H1 (cell line): ENCODE data around the gene RPSA. TPM values are rescaled to one million over a fixed set of nuclear protein-coding genes. Genes with fewer than 3 reads are reported as not detected.

Source experiments
- CTCF ChIA-PET: fragments of 300-600 bp; sonication (Branson Sonifier 250); formaldehyde crosslinking; loops from one replicate; lab custom pipeline; 2021; ENCODE audit not compliant: partially characterized antibody; lab: Charles Lee
- POLR2A ChIA-PET: fragments of 300-600 bp; sonication (Branson Sonifier 250); formaldehyde crosslinking; loops from one replicate; lab custom pipeline; 2021; ENCODE audit warnings: inconsistent platforms; ENCODE audit not compliant: partially characterized antibody; lab: Charles Lee
- DNase-seq, 2 experiments: peaks; one replicate each; pipeline versions ENCODE4 v3.0.0 to v3.0.0-alpha.2; 2010 to 2022; ENCODE audit warnings: low spot score in 2 of 2, low read depth in 1 of 2, mixed read lengths in 1 of 2
- FAIRE-seq: peaks from 2 replicates; lab custom pipeline; 2011; peaks lifted over from hg19 to GRCh38; lab: Jason Lieb, UNC
- H2AFZ ChIP-seq: 2 replicates; pipeline ENCODE4 v1.8.1; 2012; ENCODE audit warnings: low read length, inconsistent platforms
- H2AK5ac ChIP-seq: 2 replicates; pipeline ENCODE4 v1.6.1; 2013; ENCODE audit warnings: low read depth, low read length
- H2BK120ac ChIP-seq: replicated peaks from 2 replicates; pipeline ENCODE3; 2013; ENCODE audit warnings: low read depth, low read length, inconsistent platforms
- H2BK12ac ChIP-seq: 2 replicates; pipeline ENCODE4 v1.6.1; 2013; ENCODE audit warnings: low read depth, low read length
- H2BK15ac ChIP-seq: 2 replicates; pipeline ENCODE4 v1.6.1; 2013; ENCODE audit warnings: low read length
- H2BK20ac ChIP-seq: 2 replicates; pipeline ENCODE4 v1.6.1; 2013; ENCODE audit warnings: low read length
- H2BK5ac ChIP-seq: 2 replicates; pipeline ENCODE4 v1.6.1; 2013; ENCODE audit warnings: low read depth, low read length
- H3K14ac ChIP-seq: 2 replicates; pipeline ENCODE4 v1.6.1; 2013; ENCODE audit warnings: inconsistent platforms; ENCODE audit not compliant: insufficient read length
- H3K18ac ChIP-seq: 2 replicates; pipeline ENCODE4 v1.6.1; 2013; ENCODE audit warnings: low read length; ENCODE audit errors: extremely low read depth
- H3K23ac ChIP-seq: 2 replicates; pipeline ENCODE4 v1.6.1; 2013; ENCODE audit warnings: inconsistent platforms; ENCODE audit not compliant: insufficient read length
- H3K23me2 ChIP-seq: 2 replicates; pipeline ENCODE4 v1.6.1; 2013; ENCODE audit warnings: low read depth, low read length
- H3K27ac ChIP-seq: 2 replicates; pipeline ENCODE4 v1.6.1; 2011; ENCODE audit warnings: low read depth, low read length, inconsistent platforms
- H3K27me3 ChIP-seq, 4 experiments: replicated peaks in 1 of 4; 1 replicate in 1 of 4; 2 replicates in 3 of 4; pipeline versions ENCODE4 v1.6.1 to v1.8.1; 2011 to 2013; ENCODE audit warnings: low read length in 3 of 4, mild to moderate bottlenecking in 3 of 4, inconsistent platforms in 2 of 4, mixed read lengths in 2 of 4, moderate library complexity in 1 of 4; ENCODE audit not compliant: control insufficient read depth in 3 of 4, insufficient read depth in 3 of 4; ENCODE audit errors: extremely low read depth in 1 of 4
- H3K36me3 ChIP-seq, 4 experiments: 2 replicates each; pipeline versions ENCODE4 v1.6.1 to v1.8.1; 2011 to 2013; ENCODE audit warnings: mild to moderate bottlenecking in 4 of 4, low read length in 3 of 4, moderate library complexity in 2 of 4, control low read depth in 1 of 4, inconsistent platforms in 1 of 4; ENCODE audit not compliant: insufficient read depth in 4 of 4, control insufficient read depth in 2 of 4
- H3K4ac ChIP-seq: replicated peaks from 2 replicates; pipeline ENCODE3; 2013; ENCODE audit warnings: low read length, low read depth, mixed read lengths, inconsistent platforms; ENCODE audit not compliant: insufficient read length
- H3K4me1 ChIP-seq, 4 experiments: replicated peaks in 1 of 4; 1 replicate in 1 of 4; 2 replicates in 3 of 4; pipeline versions ENCODE4 v1.6.1 to v1.8.1; 2011 to 2013; ENCODE audit warnings: low read length in 3 of 4, inconsistent platforms in 2 of 4, mixed read lengths in 1 of 4; ENCODE audit not compliant: insufficient read depth in 4 of 4, control insufficient read depth in 3 of 4
- H3K4me2 ChIP-seq, 2 experiments: 2 replicates each; pipeline versions ENCODE4 v1.6.1 to v1.8.1; 2011 to 2013; ENCODE audit warnings: low read depth in 2 of 2, low read length in 2 of 2, control low read depth in 1 of 2, inconsistent platforms in 1 of 2, mild to moderate bottlenecking in 1 of 2; ENCODE audit not compliant: insufficient read depth in 1 of 2
- H3K4me3 ChIP-seq, 4 experiments: fragments of 200-600, 300-600 bp in 1 of 4; sonication (generic), shearing (Covaris generic), sonication (Bioruptor Twin) in 1 of 4; 2 replicates each; pipeline versions ENCODE4 v1.5.1 to v1.8.1; 2011 to 2016; ENCODE audit warnings: low read length in 4 of 4, low read depth in 3 of 4, control low read depth in 2 of 4, inconsistent platforms in 2 of 4, mild to moderate bottlenecking in 2 of 4, mixed read lengths in 1 of 4, moderate library complexity in 1 of 4; ENCODE audit not compliant: insufficient read depth in 2 of 4; ENCODE audit errors: extremely low read depth in 1 of 4
- H3K56ac ChIP-seq: replicated peaks from 2 replicates; pipeline ENCODE3; 2013; ENCODE audit warnings: low read depth, mild to moderate bottlenecking, mixed read lengths, low read length, inconsistent platforms; ENCODE audit not compliant: insufficient read length
- H3K79me1 ChIP-seq: 2 replicates; pipeline ENCODE4 v1.6.1; 2013; ENCODE audit warnings: low read depth, low read length, control low read depth
- H3K79me2 ChIP-seq, 2 experiments: 2 replicates each; pipeline versions ENCODE4 v1.6.1 to v1.8.1; 2012 to 2013; ENCODE audit warnings: low read length in 2 of 2, mild to moderate bottlenecking in 2 of 2, inconsistent platforms in 1 of 2; ENCODE audit not compliant: insufficient read depth in 2 of 2, control insufficient read depth in 1 of 2
- H3K9ac ChIP-seq, 4 experiments: replicated peaks in 1 of 4; 1 replicate in 1 of 4; 2 replicates in 3 of 4; pipeline versions ENCODE4 v1.6.1 to v1.8.1; 2011 to 2013; ENCODE audit warnings: low read depth in 3 of 4, low read length in 3 of 4, control low read depth in 2 of 4, mild to moderate bottlenecking in 2 of 4, moderate library complexity in 2 of 4, inconsistent platforms in 1 of 4; ENCODE audit errors: extremely low read depth in 1 of 4
- H3K9me3 ChIP-seq, 2 experiments: 2 replicates each; pipeline versions ENCODE4 v1.6.1 to v1.8.1; 2012 to 2013; ENCODE audit warnings: mild to moderate bottlenecking in 2 of 2, moderate library complexity in 2 of 2, control low read depth in 1 of 2, inconsistent platforms in 1 of 2, low read depth in 1 of 2, low read length in 1 of 2, mixed read lengths in 1 of 2; ENCODE audit not compliant: insufficient read depth in 2 of 2
- H4K20me1 ChIP-seq, 2 experiments: replicated peaks in 1 of 2; 2 replicates each; pipeline versions ENCODE3 to v1.8.1; 2011 to 2013; ENCODE audit warnings: inconsistent platforms in 2 of 2, low read length in 2 of 2, mild to moderate bottlenecking in 1 of 2; ENCODE audit not compliant: insufficient read depth in 2 of 2, control insufficient read depth in 1 of 2
- H4K5ac ChIP-seq: 2 replicates; pipeline ENCODE4 v1.6.1; 2013; ENCODE audit warnings: low read length, low read depth, mixed read lengths, inconsistent platforms; ENCODE audit not compliant: insufficient read length
- H4K8ac ChIP-seq: 2 replicates; pipeline ENCODE4 v1.8.0; 2013; ENCODE audit warnings: mild to moderate bottlenecking, moderate library complexity, low read length, inconsistent platforms; ENCODE audit not compliant: insufficient read depth; ENCODE audit errors: extremely low read depth
- H4K91ac ChIP-seq: replicated peaks from 2 replicates; pipeline ENCODE3; 2013; ENCODE audit warnings: low read length, mixed read lengths, inconsistent platforms; ENCODE audit not compliant: insufficient read length
- CBX8 ChIP-seq: fragments of 300-800, 300-1000 bp; sonication (generic); IDR thresholded peaks from 2 replicates; pipeline ENCODE4 v1.7.1; 2016; ENCODE audit warnings: low read depth, low read length, borderline replicate concordance
- RAD21 ChIP-seq, 2 experiments: IDR thresholded peaks in 1 of 2; conservative IDR thresholded peaks in 1 of 2; 2 replicates each; pipeline ENCODE4 v1.6.1; 2011; ENCODE audit warnings: low read depth in 2 of 2, low read length in 2 of 2, improper control_type of control experiment in 1 of 2, inconsistent platforms in 1 of 2, mild to moderate bottlenecking in 1 of 2, moderate library complexity in 1 of 2
- TBP ChIP-seq: IDR thresholded peaks from 2 replicates; pipeline ENCODE4 v1.6.1; 2011; ENCODE audit warnings: low read depth, low read length, improper control_type of control experiment
- TCF12 ChIP-seq: IDR thresholded peaks from 2 replicates; pipeline ENCODE4 v1.6.1; 2011; ENCODE audit warnings: low read depth, mild to moderate bottlenecking, low read length
- WGBS, 2 experiments: shearing (Covaris generic) in 1 of 2; methylation state at CpG; one replicate each; pipeline versions ENCODE4 v1.1.6 to v1.1.7; 2013 to 2015; ENCODE audit warnings: low lambda C conversion rate in 2 of 2, mixed read lengths in 2 of 2, inconsistent platforms in 1 of 2, low coverage in 1 of 2, missing lambda C conversion rate in 1 of 2; ENCODE audit not compliant: insufficient replicate concordance in 2 of 2, insufficient coverage in 1 of 2, insufficient read length in 1 of 2; ENCODE audit errors: extremely low coverage in 1 of 2, missing lambda C conversion rate in 1 of 2; 5-methylcytosine and 5-hydroxymethylcytosine counted together
- polyA plus RNA-seq, 7 experiments: library from polyadenylated mRNA; depleted of rRNA in 3 of 7; stranded (reverse) in 5 of 7; unstranded in 2 of 7; fragments of >200 nt in 5 of 7; fragments of 200-250 nt in 2 of 7; gene quantifications; 1 replicate in 5 of 7; 2 replicates in 1 of 7; 4 replicates in 1 of 7; pipeline versions ENCODE4 v1.2.1 to v1.2.3, GENCODE V29; 2011 to 2013; ENCODE audit warnings: missing spikeins in 2 of 7, mixed read lengths in 2 of 7
- total RNA-seq: library from RNA; stranded (reverse); fragmentation: NEBNext Ultra II Directional; extraction: Animal tissue kit (Norgen Biotek cat#: 25700); gene quantifications from 2 replicates; pipeline ENCODE4 v1.2.1, GENCODE V29; 2021
- TF ChIP-seq, protein P1 (sequence below), 3 experiments: IDR thresholded peaks; 1 replicate in 2 of 3; 2 replicates in 1 of 3; pipeline versions ENCODE4 v1.5.1 to v1.6.1; 2011; ENCODE audit warnings: low read length in 3 of 3, mild to moderate bottlenecking in 3 of 3, inconsistent platforms in 2 of 3, low read depth in 1 of 3, moderate library complexity in 1 of 3; ENCODE audit not compliant: insufficient read depth in 1 of 3; ENCODE audit errors: control extremely low read depth in 1 of 3

RPSA gene
- total and polyA plus RNA-seq, 2 of the 8 experiments (the other 6 are each of a cell fraction or from before 2014, with no cell fraction given) = 2,661 to 7,468 TPM

DNA sequence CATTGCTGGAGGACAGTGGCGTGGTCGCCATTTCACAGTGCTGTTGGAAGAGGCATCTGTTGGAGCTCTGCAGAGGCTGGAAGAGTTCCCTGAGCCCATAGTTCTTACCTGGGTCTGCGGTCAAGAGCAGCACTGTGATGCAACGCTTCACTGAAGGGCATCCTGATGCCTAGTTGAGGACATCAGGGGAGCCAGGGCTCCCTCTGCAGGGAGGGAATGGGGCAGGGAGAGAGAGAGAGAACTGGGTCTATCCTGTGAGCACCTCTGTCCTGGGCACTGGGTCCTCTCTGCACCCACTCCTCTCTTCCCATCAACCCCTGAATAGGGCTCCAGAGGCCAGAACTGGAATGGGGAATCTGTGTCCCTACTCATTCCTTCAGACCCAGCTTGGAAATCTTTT is 37.0 kb downstream of the RPSA start:
- H2BK12ac ChIP-seq = no peak overlapping the region
- no peaks in the 10 kb centered on the region for H3K79me1 ChIP-seq
- FAIRE-seq = no peak
- H3K79me2 ChIP-seq = no peaks in the 10 kb centered on the region
- H3K4ac ChIP-seq = no peak overlapping the region
- TF ChIP-seq TBP (no peak), CBX8 (no peak), TCF12 (no peak), RAD21 (IDR thresholded peaks at IDR 0.05 in 1 of 2, conservative IDR thresholded peaks at IDR 0.05 in 1 of 2; ENCODE audit: low read depth in 2 of 2, low read length in 2 of 2) (peak; percentile 66 to 75)
- TF ChIP-seq, protein P1, sequence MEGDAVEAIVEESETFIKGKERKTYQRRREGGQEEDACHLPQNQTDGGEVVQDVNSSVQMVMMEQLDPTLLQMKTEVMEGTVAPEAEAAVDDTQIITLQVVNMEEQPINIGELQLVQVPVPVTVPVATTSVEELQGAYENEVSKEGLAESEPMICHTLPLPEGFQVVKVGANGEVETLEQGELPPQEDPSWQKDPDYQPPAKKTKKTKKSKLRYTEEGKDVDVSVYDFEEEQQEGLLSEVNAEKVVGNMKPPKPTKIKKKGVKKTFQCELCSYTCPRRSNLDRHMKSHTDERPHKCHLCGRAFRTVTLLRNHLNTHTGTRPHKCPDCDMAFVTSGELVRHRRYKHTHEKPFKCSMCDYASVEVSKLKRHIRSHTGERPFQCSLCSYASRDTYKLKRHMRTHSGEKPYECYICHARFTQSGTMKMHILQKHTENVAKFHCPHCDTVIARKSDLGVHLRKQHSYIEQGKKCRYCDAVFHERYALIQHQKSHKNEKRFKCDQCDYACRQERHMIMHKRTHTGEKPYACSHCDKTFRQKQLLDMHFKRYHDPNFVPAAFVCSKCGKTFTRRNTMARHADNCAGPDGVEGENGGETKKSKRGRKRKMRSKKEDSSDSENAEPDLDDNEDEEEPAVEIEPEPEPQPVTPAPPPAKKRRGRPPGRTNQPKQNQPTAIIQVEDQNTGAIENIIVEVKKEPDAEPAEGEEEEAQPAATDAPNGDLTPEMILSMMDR (IDR thresholded peaks at IDR 0.05; ENCODE audit: control extremely low read depth in 1 of 3, insufficient read depth in 1 of 3, low read depth in 1 of 3, low read length in 3 of 3) = peak; percentile 65 to 75 (median 70)
- ChIA-PET POLR2A (interaction anchor here (0.9 to 4.5 kb wide), 4 partner anchors 24 to 37 kb away, joined by 3 to 30 read pairs (median 4); partner anchors contain the start of genes MOBP and RPSA), CTCF (interaction anchor here (0.6 to 9.9 kb wide), 16 partner anchors 9 to 548 kb away, joined by 3 to 122 read pairs (median 4); partner anchors contain the start of gene MOBP)
- H3K23me2 ChIP-seq = no peaks in the 10 kb centered on the region
- no peak overlapping the region for H4K91ac ChIP-seq
- H3K23ac ChIP-seq = no peak overlapping the region
- no peak overlapping the region for H2BK20ac ChIP-seq
- no peaks in the 10 kb centered on the region for H3K36me3 ChIP-seq
- H3K56ac ChIP-seq = no peak overlapping the region
- no peak overlapping the region for H3K4me3 ChIP-seq
- 71% methylated on average over 4 of the region's 4 CpGs; no CpG with 5 or more reads in 1 of the 2 experiments for WGBS, 2 experiments
- no peak overlapping the region for H3K9ac ChIP-seq
- H3K9me3 ChIP-seq = no peaks in the 10 kb centered on the region
- H2AK5ac ChIP-seq = no peak overlapping the region
- H3K27ac ChIP-seq = no peak overlapping the region
- peak overlapping the region; percentile 85 for H2AFZ ChIP-seq
- no peak overlapping the region for H4K8ac ChIP-seq
- no peak overlapping the region for H4K5ac ChIP-seq
- H4K20me1 ChIP-seq = no peaks in the 10 kb centered on the region
- no peak overlapping the region for H3K4me2 ChIP-seq
- no peak overlapping the region for H2BK15ac ChIP-seq
- no peaks in the 10 kb centered on the region for H3K27me3 ChIP-seq
- H3K4me1 ChIP-seq = no peaks in the 10 kb centered on the region
- H3K14ac ChIP-seq = no peak overlapping the region
- no peak overlapping the region for H2BK120ac ChIP-seq
- no peak overlapping the region for H2BK5ac ChIP-seq
- H3K18ac ChIP-seq = peak overlapping the region; percentile 65; the same call in 1 of the 2 replicates
- DNase-seq = peak; percentile 21 to 56
